PFSK-1 (cell line): ENCODE results near the gene ISM2.

Experiments used
- POLR2AphosphoS5 ChIP-seq: IDR thresholded peaks from 2 replicates; pipeline ENCODE4 v1.6.1; 2012; ENCODE audit warnings: low read depth, mild to moderate bottlenecking, control low read depth, low read length, moderate library complexity
- SIN3A ChIP-seq: IDR thresholded peaks from 2 replicates; pipeline ENCODE4 v1.6.1; 2012; ENCODE audit warnings: mild to moderate bottlenecking, low read length, moderate library complexity, borderline replicate concordance; ENCODE audit not compliant: insufficient read depth
- TAF1 ChIP-seq: IDR thresholded peaks from 2 replicates; pipeline ENCODE4 v1.6.1; 2012; ENCODE audit warnings: low read length, control low read depth, borderline replicate concordance; ENCODE audit not compliant: insufficient read depth

GRCh38 chr14:77543240-77543551, 44.6 kb upstream of the ISM2 start:
- TF ChIP-seq TAF1 = no peak
- TF ChIP-seq POLR2AphosphoS5 = no peak
- TF ChIP-seq SIN3A = no peak
